Measurements from ENCODE around the gene KCNG2. TPM values are rescaled to one million over a fixed set of nuclear protein-coding genes. Genes with fewer than 3 reads are reported as not detected.

KCNG2 gene
- total and polyA plus RNA-seq, 2 of the 8 experiments (the other 6 are each of a cell fraction or from before 2014, with no cell fraction given) = 0.19 to 0.74 TPM

GRCh38 chr18:79887181-79888000 lies 89.7 kb downstream of the KCNG2 start:
- 93% methylated on average over 25 of the region's 30 CpGs; no CpG with 5 or more reads in 1 of the 2 experiments for WGBS, 2 experiments (ENCODE audit: extremely low coverage in 1 of 2, insufficient coverage in 1 of 2, insufficient read length in 1 of 2, insufficient replicate concordance in 2 of 2, low coverage in 1 of 2, low lambda C conversion rate in 2 of 2, missing lambda C conversion rate in 1 of 2)
- Histone ChIP-seq H4K8ac (ENCODE audit: extremely low read depth, insufficient read depth, low read length) (no peak overlapping the region), H4K20me1 (replicated peaks in 1 of 2; ENCODE audit: control insufficient read depth in 1 of 2, insufficient read depth in 2 of 2, low read length in 2 of 2) (no peaks in the 10 kb centered on the region), H3K4ac (replicated peaks; ENCODE audit: insufficient read length, low read depth, low read length) (no peak overlapping the region), H3K27me3 (replicated peaks in 1 of 4; ENCODE audit: control insufficient read depth in 3 of 4, extremely low read depth in 1 of 4, insufficient read depth in 3 of 4, low read length in 3 of 4) (0 out of 7 replicates have a peak, but pooled peaks cover 0 to 2% (median 0%) of the 10 kb centered on the region in 4 experiments), H3K4me2 (ENCODE audit: insufficient read depth in 1 of 2, low read depth in 2 of 2, low read length in 2 of 2) (no peak overlapping the region), H4K91ac (replicated peaks; ENCODE audit: insufficient read length, low read length) (no peak overlapping the region), H3K18ac (ENCODE audit: extremely low read depth, low read length) (no peak overlapping the region), H3K14ac (ENCODE audit: insufficient read length) (no peak overlapping the region), H3K79me2 (ENCODE audit: control insufficient read depth in 1 of 2, insufficient read depth in 2 of 2, low read length in 2 of 2) (no peaks in the 10 kb centered on the region), H3K9me3 (ENCODE audit: insufficient read depth in 2 of 2, low read depth in 1 of 2, low read length in 1 of 2) (peaks cover 26 to 37% of the 10 kb centered on the region in 2 experiments), H3K4me3 (ENCODE audit: extremely low read depth in 1 of 4, insufficient read depth in 2 of 4, low read depth in 3 of 4, low read length in 4 of 4) (no peak overlapping the region), H2BK5ac (ENCODE audit: low read depth, low read length) (no peak overlapping the region), H3K27ac (ENCODE audit: low read depth, low read length) (no peak overlapping the region), H2BK15ac (ENCODE audit: low read length) (no peak overlapping the region), H3K9ac (replicated peaks in 1 of 4; ENCODE audit: extremely low read depth in 1 of 4, low read depth in 3 of 4, low read length in 3 of 4) (no peak overlapping the region), H3K23ac (ENCODE audit: insufficient read length) (no peak overlapping the region), H2AK5ac (ENCODE audit: low read depth, low read length) (no peak overlapping the region), H3K56ac (replicated peaks; ENCODE audit: insufficient read length, low read depth, low read length) (no peak overlapping the region), H2BK12ac (ENCODE audit: low read depth, low read length) (no peak overlapping the region), H3K4me1 (replicated peaks in 1 of 4; ENCODE audit: control insufficient read depth in 3 of 4, insufficient read depth in 4 of 4, low read length in 3 of 4) (no peaks in the 10 kb centered on the region), H2BK120ac (replicated peaks; ENCODE audit: low read depth, low read length) (no peak overlapping the region), H2AFZ (ENCODE audit: low read length) (no peak overlapping the region), H3K79me1 (ENCODE audit: low read depth, low read length) (no peaks in the 10 kb centered on the region), H3K23me2 (ENCODE audit: low read depth, low read length) (no peaks in the 10 kb centered on the region), H2BK20ac (ENCODE audit: low read length) (no peak overlapping the region), H3K36me3 (ENCODE audit: control insufficient read depth in 2 of 4, insufficient read depth in 4 of 4, low read length in 3 of 4) (no peaks in the 10 kb centered on the region), H4K5ac (ENCODE audit: insufficient read length, low read depth, low read length) (no peak overlapping the region)
- no peak for DNase-seq (ENCODE audit: low read depth in 1 of 2, low spot score in 2 of 2)
- no peak for FAIRE-seq
- TF ChIP-seq EZH2 (IDR thresholded peaks at IDR 0.05; ENCODE audit: low read depth, low read length, severe bottlenecking) = no peak
- TF ChIP-seq MAFK (IDR thresholded peaks at IDR 0.05; ENCODE audit: low read depth, low read length) = no peak
- TF ChIP-seq, protein P1, sequence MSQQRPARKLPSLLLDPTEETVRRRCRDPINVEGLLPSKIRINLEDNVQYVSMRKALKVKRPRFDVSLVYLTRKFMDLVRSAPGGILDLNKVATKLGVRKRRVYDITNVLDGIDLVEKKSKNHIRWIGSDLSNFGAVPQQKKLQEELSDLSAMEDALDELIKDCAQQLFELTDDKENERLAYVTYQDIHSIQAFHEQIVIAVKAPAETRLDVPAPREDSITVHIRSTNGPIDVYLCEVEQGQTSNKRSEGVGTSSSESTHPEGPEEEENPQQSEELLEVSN (IDR thresholded peaks at IDR 0.05) = no peak
- no peak for TF ChIP-seq ZNF274 (IDR thresholded peaks at IDR 0.05; ENCODE audit: borderline replicate concordance, extremely low read depth, low read length)
- TF ChIP-seq KDM4A (IDR thresholded peaks at IDR 0.05; ENCODE audit: low read depth, low read length, severe bottlenecking) = no peak
- TF ChIP-seq FOSL1 (IDR thresholded peaks at IDR 0.05; ENCODE audit: insufficient read depth, low read depth, low read length) = no peak
- no peak for TF ChIP-seq POLR2AphosphoS5 (IDR thresholded peaks at IDR 0.05; ENCODE audit: low read depth, low read length)
- TF ChIP-seq SUZ12 (IDR thresholded peaks at IDR 0.05; ENCODE audit: low read length) = no peak
- ChIA-PET POLR2A (ENCODE audit: partially characterized antibody) (interaction anchor here (1.0 kb wide), 1 partner anchor 12 kb away, joined by 3 read pairs; no protein-coding TSS in a partner anchor), CTCF (ENCODE audit: partially characterized antibody) (no interaction called here)

Measured in H1 (cell line).